ENCODE results near the gene DLGAP4.

Gene DLGAP4

GRCh38 chr20:36402708-36403107, 96.6 kb downstream of the DLGAP4 start:
- TF ChIP-seq ZFP30 (CRISPR knock-in tag; IDR thresholded peaks at IDR 0.05) (no peak), TOX (CRISPR knock-in tag; IDR thresholded peaks at IDR 0.05; ENCODE audit: borderline replicate concordance) (no peak), ZC3H10 (CRISPR knock-in tag; IDR thresholded peaks at IDR 0.05) (no peak), ARNTL (CRISPR knock-in tag; IDR thresholded peaks at IDR 0.05; ENCODE audit: borderline replicate concordance, low read depth) (no peak), ZFP3 (CRISPR knock-in tag; IDR thresholded peaks at IDR 0.05) (no peak), TCF4 (CRISPR knock-in tag; IDR thresholded peaks at IDR 0.05; ENCODE audit: borderline replicate concordance) (no peak), ESRRG (CRISPR knock-in tag; IDR thresholded peaks at IDR 0.05) (no peak), TSHZ2 (CRISPR knock-in tag; IDR thresholded peaks at IDR 0.05) (no peak), RARB (CRISPR knock-in tag; IDR thresholded peaks at IDR 0.05) (no peak), ZNF565 (CRISPR knock-in tag; conservative IDR thresholded peaks at IDR 0.05; ENCODE audit: low read depth) (no peak), CSDC2 (CRISPR knock-in tag; IDR thresholded peaks at IDR 0.05) (no peak), CREB5 (CRISPR knock-in tag; IDR thresholded peaks at IDR 0.05; ENCODE audit: low read depth) (no peak)
- TF ChIP-seq, protein P1, sequence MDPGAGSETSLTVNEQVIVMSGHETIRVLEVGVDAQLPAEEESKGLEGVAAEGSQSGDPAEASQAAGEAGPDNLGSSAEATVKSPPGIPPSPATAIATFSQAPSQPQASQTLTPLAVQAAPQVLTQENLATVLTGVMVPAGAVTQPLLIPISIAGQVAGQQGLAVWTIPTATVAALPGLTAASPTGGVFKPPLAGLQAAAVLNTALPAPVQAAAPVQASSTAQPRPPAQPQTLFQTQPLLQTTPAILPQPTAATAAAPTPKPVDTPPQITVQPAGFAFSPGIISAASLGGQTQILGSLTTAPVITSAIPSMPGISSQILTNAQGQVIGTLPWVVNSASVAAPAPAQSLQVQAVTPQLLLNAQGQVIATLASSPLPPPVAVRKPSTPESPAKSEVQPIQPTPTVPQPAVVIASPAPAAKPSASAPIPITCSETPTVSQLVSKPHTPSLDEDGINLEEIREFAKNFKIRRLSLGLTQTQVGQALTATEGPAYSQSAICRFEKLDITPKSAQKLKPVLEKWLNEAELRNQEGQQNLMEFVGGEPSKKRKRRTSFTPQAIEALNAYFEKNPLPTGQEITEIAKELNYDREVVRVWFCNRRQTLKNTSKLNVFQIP (CRISPR knock-in tag; IDR thresholded peaks at IDR 0.05; ENCODE audit: borderline replicate concordance, low read depth), result no peak
- no peak for ATAC-seq

DNA sequence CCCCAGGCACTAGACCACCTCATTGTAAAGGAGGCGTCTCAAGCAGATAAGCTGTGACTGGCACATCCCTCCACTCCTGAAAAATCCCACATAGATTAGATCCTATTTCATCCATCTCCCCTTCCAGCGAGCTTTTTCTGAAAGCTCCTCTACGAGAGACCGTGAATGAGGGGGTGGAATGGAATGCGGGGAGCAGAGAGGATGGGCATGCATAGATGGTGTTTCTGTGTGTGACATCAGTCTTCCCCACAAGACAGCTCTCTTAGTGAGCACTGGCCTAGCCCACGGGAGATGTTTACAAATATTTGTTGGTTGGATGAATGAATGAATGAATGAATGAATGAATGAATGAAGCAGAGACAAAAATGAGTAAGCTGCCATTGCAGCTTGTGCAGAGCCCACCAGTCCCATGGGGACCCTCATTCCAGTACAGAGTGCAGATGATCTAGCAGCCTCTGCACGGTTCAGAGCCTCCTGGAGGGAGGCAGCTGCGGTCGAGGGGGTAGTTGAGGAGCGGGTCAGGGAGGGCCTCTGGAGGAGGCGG, 98.4 kb downstream of the DLGAP4 start:
- TF ChIP-seq PATZ1 (CRISPR knock-in tag; IDR thresholded peaks at IDR 0.05; ENCODE audit: borderline replicate concordance), result no peak
- no peak for TF ChIP-seq ARNTL (CRISPR knock-in tag; IDR thresholded peaks at IDR 0.05; ENCODE audit: borderline replicate concordance, low read depth)
- no peak for TF ChIP-seq SNAI2 (CRISPR knock-in tag; IDR thresholded peaks at IDR 0.05)
- TF ChIP-seq ISL1 (CRISPR knock-in tag; IDR thresholded peaks at IDR 0.05), result no peak
- TF ChIP-seq CREB5 (CRISPR knock-in tag; IDR thresholded peaks at IDR 0.05; ENCODE audit: low read depth), result no peak

GRCh38 chr20:36405255-36405654, 99.1 kb downstream of the DLGAP4 start:
- no peak for ATAC-seq
- no peak for TF ChIP-seq RARB (CRISPR knock-in tag; IDR thresholded peaks at IDR 0.05)
- no peak for TF ChIP-seq ZFP30 (CRISPR knock-in tag; IDR thresholded peaks at IDR 0.05)
- no peak for TF ChIP-seq ZNF70 (CRISPR knock-in tag; IDR thresholded peaks at IDR 0.05)
- TF ChIP-seq ZC3H10 (CRISPR knock-in tag; IDR thresholded peaks at IDR 0.05), result no peak
- TF ChIP-seq SNAI2 (CRISPR knock-in tag; IDR thresholded peaks at IDR 0.05), result no peak
- no peak for TF ChIP-seq PPARA (CRISPR knock-in tag; IDR thresholded peaks at IDR 0.05; ENCODE audit: borderline replicate concordance)
- TF ChIP-seq PATZ1 (CRISPR knock-in tag; IDR thresholded peaks at IDR 0.05; ENCODE audit: borderline replicate concordance), result no peak
- no peak for TF ChIP-seq TOX (CRISPR knock-in tag; IDR thresholded peaks at IDR 0.05; ENCODE audit: borderline replicate concordance)
- TF ChIP-seq TSHZ2 (CRISPR knock-in tag; IDR thresholded peaks at IDR 0.05), result no peak
- no peak for TF ChIP-seq CSRNP3 (CRISPR knock-in tag; IDR thresholded peaks at IDR 0.05)
- TF ChIP-seq ESRRG (CRISPR knock-in tag; IDR thresholded peaks at IDR 0.05), result no peak
- no peak for TF ChIP-seq OSR1 (CRISPR knock-in tag; IDR thresholded peaks at IDR 0.05)
- TF ChIP-seq ZNF565 (CRISPR knock-in tag; conservative IDR thresholded peaks at IDR 0.05; ENCODE audit: low read depth), result no peak

More for the DNA sequence above, 98.4 kb downstream of the DLGAP4 start:
- ATAC-seq, result no peak

Data from SK-N-SH treated with all-trans-retinoic acid at 6 μM for 48 hours (cell line).